ENCODE data around the gene C8A.

DNA sequence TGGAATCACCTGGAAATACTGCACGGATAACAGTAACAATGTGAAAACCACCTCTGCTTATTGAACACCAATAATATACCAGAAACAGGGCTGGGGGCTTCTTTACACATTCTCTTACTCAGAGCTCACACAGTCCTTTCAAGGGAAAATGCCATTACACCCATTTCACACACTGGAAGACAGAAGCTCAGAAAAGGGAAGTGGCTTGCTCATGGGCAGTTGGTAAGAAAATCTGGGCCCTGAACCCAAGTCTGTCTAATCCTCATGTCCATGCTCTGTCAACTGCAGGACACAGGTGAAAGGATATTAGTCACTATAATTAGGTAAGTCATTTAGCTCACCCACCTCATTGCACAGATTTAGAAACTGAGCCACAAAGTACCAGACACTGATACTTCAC is 18.6 kb downstream of the C8A start:
- TF ChIP-seq POLR2A (IDR thresholded peaks at IDR 0.05) (no peak), EP300 (IDR thresholded peaks at IDR 0.05) (no peak)
- TF ChIP-seq, protein P1, sequence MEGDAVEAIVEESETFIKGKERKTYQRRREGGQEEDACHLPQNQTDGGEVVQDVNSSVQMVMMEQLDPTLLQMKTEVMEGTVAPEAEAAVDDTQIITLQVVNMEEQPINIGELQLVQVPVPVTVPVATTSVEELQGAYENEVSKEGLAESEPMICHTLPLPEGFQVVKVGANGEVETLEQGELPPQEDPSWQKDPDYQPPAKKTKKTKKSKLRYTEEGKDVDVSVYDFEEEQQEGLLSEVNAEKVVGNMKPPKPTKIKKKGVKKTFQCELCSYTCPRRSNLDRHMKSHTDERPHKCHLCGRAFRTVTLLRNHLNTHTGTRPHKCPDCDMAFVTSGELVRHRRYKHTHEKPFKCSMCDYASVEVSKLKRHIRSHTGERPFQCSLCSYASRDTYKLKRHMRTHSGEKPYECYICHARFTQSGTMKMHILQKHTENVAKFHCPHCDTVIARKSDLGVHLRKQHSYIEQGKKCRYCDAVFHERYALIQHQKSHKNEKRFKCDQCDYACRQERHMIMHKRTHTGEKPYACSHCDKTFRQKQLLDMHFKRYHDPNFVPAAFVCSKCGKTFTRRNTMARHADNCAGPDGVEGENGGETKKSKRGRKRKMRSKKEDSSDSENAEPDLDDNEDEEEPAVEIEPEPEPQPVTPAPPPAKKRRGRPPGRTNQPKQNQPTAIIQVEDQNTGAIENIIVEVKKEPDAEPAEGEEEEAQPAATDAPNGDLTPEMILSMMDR (IDR thresholded peaks at IDR 0.05), result no peak
